Erythroblast (primary cell): Measurements from ENCODE around the gene SOX10.

Experiments used
- DNase-seq, 2 experiments: peaks; one replicate each; lab custom pipeline; 2025; lab: John Stamatoyannopoulos, UW
- GATA1 ChIP-seq: IDR thresholded peaks from 2 replicates; pipeline ENCODE4 v1.6.1; 2011; ENCODE audit warnings: low read depth, mild to moderate bottlenecking, control low read depth, low read length, moderate library complexity
- POLR2A ChIP-seq: IDR thresholded peaks from 2 replicates; pipeline ENCODE4 v1.6.1; 2011; ENCODE audit warnings: mild to moderate bottlenecking, low read length

SOX10 gene

DNA sequence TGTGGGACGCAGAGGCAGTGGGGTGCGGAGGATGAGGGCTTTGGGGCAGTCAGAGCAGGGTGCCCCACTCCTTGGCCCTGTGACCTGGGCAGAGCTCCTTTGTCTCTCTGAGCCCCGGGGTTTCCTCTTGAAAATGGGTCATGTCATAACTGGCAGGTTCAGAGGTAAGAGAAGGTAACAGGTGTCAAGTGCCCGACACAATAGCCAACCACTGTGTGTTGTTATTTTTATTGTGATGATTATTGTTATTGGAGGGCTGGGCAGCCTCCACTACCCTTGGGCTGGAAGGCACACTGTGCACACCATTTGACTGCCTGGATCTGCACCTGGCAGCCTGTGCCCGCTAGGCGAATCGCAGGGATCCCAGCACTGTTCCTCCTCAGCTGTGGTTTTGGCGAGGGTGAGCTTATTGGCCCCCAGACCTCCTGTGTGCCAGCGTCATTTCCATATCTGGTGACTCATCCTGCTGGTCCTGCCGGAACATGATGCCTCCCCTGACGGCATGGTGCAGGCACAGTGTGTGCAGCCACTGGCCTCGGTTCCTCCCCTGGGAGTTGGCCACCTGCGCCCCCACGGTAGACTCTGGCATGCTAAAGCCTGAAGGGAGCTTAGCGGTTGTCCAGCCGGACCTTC, 15.4 kb upstream of the SOX10 start:
- TF ChIP-seq GATA1 (no peak), POLR2A (no peak)
- DNase-seq = no peak

DNA sequence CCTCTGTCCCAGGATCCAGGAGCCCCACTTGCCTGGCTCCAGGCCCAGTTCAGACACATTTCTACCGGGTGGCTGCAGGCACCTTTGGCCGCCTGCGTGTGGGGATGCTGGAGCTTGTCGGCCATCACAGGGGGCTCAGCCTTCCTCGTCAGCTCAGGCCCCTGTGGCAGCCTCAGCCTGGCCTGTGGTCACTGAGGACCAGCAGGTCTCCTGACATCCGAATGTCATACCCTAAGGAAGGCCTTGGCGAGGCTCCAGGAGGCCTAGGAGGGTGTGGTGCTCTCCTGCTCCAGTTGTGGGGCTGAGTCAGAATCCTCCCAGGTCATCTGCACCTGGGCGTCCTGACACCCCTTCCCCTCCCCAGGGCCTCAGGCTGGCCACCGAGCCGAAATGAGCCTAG, 14.9 kb upstream of the SOX10 start:
- TF ChIP-seq GATA1 = no peak
- no peak for TF ChIP-seq POLR2A
- DNase-seq = peak in 1 of 2 experiments; percentile 15

DNA sequence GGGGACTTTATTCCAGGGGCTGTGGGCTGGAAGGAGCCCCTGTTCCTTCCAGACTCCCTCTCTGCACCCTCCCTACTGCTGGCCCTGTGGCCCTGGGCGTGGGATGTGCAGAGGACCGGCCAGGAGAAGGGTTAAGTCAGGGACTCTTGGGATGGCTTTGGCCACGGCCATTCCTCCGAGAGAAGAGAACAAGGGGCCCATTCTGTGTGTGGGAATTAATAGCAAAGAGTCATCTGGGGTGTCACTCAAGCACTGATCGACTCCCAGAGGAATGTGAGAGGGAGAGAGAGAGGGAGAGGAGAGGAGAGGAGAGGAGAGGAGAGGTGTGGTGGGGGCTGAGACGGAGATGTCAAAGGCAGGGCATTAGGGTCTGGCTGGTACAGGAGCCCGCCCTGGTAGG, 14.2 kb upstream of the SOX10 start:
- DNase-seq = no peak
- TF ChIP-seq POLR2A (no peak), GATA1 (no peak)

DNA sequence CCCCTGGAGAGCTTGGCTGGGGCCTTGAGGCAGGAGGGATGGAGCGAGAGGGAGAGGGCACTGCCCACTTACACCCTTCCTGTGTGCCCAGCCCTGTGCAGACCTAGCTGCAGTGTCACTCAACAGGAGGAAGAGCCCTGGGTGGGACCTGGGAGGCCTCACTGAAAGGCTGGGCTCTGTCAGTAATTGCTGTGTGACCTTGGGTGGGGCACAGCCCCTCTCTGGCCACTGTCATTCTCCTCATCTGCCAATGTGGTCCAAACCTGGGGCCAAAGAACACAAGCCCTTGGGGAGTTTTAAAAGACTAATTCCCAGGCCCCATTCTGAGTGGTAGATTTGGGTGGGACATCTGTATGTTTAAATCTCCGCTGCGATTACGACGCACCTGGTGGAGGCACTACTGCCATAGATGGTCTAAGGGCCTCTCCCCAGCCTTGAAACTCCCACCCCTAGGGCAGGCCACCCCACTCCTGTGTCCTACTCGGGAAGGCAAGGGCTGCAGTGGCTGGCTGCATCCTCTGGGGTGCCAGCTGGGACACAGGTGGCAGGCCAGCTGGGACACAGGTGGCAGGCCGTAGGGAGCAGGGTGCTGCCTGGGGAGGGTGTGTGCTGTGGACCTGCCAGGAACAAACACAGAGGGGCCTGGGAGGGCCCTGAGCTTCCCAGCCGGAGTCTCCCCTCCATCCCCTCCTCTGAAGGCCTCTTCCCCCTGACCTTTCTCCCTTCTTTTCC, 12.3 kb upstream of the SOX10 start:
- no peak for TF ChIP-seq POLR2A
- no peak for TF ChIP-seq GATA1
- no peak for DNase-seq

- TF ChIP-seq GATA1 = no peak
- no peak for DNase-seq
Measured at GRCh38 chr22:37996079-37996478, 11.7 kb upstream of the SOX10 start.

- TF ChIP-seq POLR2A (no peak), GATA1 (no peak)
- no peak for DNase-seq
Measured at GRCh38 chr22:37995460-37995859, 11.1 kb upstream of the SOX10 start.

GRCh38 chr22:37994982-37995381, 10.6 kb upstream of the SOX10 start:
- no peak for DNase-seq
- TF ChIP-seq GATA1 (no peak), POLR2A (no peak)

DNA sequence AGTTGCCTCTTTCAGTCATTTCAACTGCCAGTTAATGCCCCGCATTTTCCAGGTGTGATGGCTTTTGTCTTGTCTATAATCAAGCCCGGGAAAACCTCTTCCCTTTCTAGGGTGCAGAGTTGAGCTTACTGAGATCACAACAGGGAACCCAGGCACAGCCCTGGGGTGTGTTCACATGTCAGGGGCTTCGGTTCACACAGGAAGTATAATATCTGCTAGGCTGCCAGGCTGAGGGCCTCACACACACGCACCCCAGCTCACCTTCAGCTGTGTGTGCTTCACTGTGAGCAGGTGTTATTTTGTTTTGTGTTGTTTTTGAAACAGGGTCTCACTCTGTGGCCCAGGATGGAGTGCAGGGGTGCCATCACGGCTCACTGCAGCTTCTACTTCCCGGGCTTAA, 9.7 kb upstream of the SOX10 start:
- no peak for TF ChIP-seq GATA1
- DNase-seq = no peak

DNA sequence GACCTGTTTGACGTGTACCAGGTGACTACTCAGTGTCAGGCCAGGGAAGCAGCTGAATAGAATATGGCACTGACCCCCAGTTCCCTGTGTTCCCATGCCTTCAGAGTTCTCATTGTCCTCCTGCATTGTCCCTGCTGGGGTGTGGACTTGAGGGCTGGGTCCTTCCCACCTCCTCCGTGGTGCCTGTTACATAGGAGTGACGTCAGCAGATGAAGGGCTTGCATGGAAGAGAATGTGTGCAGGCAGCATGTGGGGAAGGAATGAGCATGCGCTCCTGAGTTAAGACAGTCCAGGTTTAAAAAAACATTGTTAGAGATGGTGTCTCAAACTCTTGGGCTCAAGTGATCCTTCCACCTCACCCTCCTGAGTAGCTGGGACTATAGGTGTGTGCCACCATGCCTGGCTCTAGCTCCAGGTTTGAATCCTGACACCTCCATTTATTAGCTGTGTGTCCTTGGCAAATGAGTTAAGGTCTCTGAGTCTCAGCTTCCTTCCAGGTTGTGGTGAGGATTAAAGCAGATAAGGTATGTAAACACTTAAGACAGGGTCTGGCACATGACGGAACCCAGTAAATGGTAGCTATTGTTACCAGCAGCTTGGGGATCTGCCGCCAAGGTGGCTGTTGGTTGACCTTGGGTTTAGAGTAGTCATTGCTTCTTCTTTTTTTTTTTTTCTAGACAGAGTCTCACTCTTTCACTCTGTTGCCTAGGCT, 7.5 kb upstream of the SOX10 start:
- DNase-seq = no peak
- TF ChIP-seq POLR2A (no peak), GATA1 (no peak)

DNA sequence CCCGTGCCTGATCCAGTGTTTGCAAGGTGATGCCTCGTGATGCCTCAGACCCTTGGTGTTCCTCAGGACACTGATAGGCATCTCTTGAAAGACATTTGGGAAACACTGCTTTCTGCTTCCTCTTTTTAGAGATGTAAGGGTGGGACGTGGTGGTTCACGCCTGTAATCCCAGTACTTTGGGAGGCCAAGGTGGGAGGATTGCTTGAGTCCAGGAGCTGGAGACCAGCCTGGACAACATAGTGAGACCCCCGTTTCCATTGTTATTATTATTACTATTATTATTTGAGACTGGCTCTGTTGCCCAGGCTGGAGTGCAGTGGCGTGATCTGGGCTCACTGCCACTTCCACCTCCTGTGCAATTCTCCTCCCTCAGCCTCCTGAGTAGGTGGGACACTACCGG, 6.5 kb upstream of the SOX10 start:
- TF ChIP-seq GATA1 = no peak
- no peak for TF ChIP-seq POLR2A
- DNase-seq = no peak

GRCh38 chr22:37990301-37990700, 5.9 kb upstream of the SOX10 start:
- no peak for TF ChIP-seq GATA1
- no peak for TF ChIP-seq POLR2A
- DNase-seq = no peak

GRCh38 chr22:37989146-37990045, 5.0 kb upstream of the SOX10 start:
- no peak for DNase-seq
- no peak for TF ChIP-seq GATA1
- TF ChIP-seq POLR2A = no peak

- TF ChIP-seq GATA1 = no peak
- TF ChIP-seq POLR2A = no peak
- no peak for DNase-seq
Measured at GRCh38 chr22:37986371-37986770, 2.0 kb upstream of the SOX10 start.
